Thyroid gland (tissue), 4 donors: Measurements from ENCODE around the gene SCARF2. TPM values are rescaled to one million over a fixed set of nuclear protein-coding genes. Genes with fewer than 3 reads are reported as not detected.
"Not testable (repeated sequence)": the region's sequence is repeated elsewhere in the genome, so short reads cannot be mapped to it uniquely, and the experiment has no call there.

ENCODE experiments used
- DNase-seq, 2 donors: peaks; one replicate each; pipeline ENCODE4 v3.0.0-alpha.2; 2019
- H3K27ac ChIP-seq, 3 donors: fragments of 200-600 bp; sonication (generic); 1 replicate in 2 of 3; 2 replicates in 1 of 3; pipeline ENCODE4 v1.5.1; 2016 to 2019; ENCODE audit warnings: mild to moderate bottlenecking in 1 of 3, moderate library complexity in 1 of 3
- H3K27me3 ChIP-seq: fragments of 200-600 bp; sonication (generic); one replicate; pipeline ENCODE4 v1.5.1; 2019
- H3K36me3 ChIP-seq, 2 donors: fragments of 200-600 bp; sonication (generic); one replicate each; pipeline ENCODE4 v1.5.1; 2016 to 2019
- H3K4me1 ChIP-seq, 2 donors: fragments of 200-600 bp; sonication (generic); one replicate each; pipeline ENCODE4 v1.5.1; 2017 to 2019
- H3K4me3 ChIP-seq, 3 donors: fragments of 200-600 bp; sonication (generic); replicated peaks in 1 of 3; 1 replicate in 2 of 3; 2 replicates in 1 of 3; pipeline ENCODE4 v1.5.1; 2016; ENCODE audit warnings: mild to moderate bottlenecking in 1 of 3
- H3K9me3 ChIP-seq: fragments of 200-600 bp; sonication (generic); one replicate; pipeline ENCODE4 v1.5.1; 2017
- POLR2A ChIP-seq, 2 donors: fragments of 450-650 bp; IDR thresholded peaks; one replicate each; pipeline ENCODE4 v1.6.1; 2017; ENCODE audit warnings: antibody characterized with exemption in 2 of 2, mild to moderate bottlenecking in 2 of 2, moderate library complexity in 1 of 2
- WGBS, 2 donors: methylation state at CpG; one replicate each; pipeline ENCODE4 v1.1.5; 2017; 5-methylcytosine and 5-hydroxymethylcytosine counted together
- intact Hi-C: fragments of 100-400 bp; cut with DNase I; formaldehyde crosslinking; loops from one replicate; pipeline ENCODE4 v1.15.1; 2023
- total RNA-seq, 4 donors: library from RNA; depleted of rRNA; stranded (reverse); fragments of >200 nt; gene quantifications; one replicate each; pipeline ENCODE4 v1.2.3, GENCODE V29; 2016
- TF ChIP-seq, protein P1 (sequence below), 6 experiments: fragments of 200-600 bp in 3 of 6; fragments of 450-650 bp in 3 of 6; sonication (generic) in 3 of 6; IDR thresholded peaks; one replicate each; pipeline ENCODE4 v1.5.1; 2016 to 2019; ENCODE audit warnings: antibody characterized with exemption in 6 of 6, mild to moderate bottlenecking in 2 of 6, inconsistent platforms in 1 of 6, moderate library complexity in 1 of 6

SCARF2 gene
- total RNA-seq, 4 donors from 2014 or later = 14.4 to 23.1 (median 20.4) TPM

- Histone ChIP-seq H3K9me3 (no peaks in the 10 kb centered on the region), H3K36me3 (no peaks in the 10 kb centered on the region), H3K27ac (no peak overlapping the region), H3K4me1 (no peaks in the 10 kb centered on the region), H3K4me3 (no peak overlapping the region), H3K27me3 (no peaks in the 10 kb centered on the region)
- TF ChIP-seq POLR2A (IDR thresholded peaks at IDR 0.05) = no peak
- TF ChIP-seq, protein P1, sequence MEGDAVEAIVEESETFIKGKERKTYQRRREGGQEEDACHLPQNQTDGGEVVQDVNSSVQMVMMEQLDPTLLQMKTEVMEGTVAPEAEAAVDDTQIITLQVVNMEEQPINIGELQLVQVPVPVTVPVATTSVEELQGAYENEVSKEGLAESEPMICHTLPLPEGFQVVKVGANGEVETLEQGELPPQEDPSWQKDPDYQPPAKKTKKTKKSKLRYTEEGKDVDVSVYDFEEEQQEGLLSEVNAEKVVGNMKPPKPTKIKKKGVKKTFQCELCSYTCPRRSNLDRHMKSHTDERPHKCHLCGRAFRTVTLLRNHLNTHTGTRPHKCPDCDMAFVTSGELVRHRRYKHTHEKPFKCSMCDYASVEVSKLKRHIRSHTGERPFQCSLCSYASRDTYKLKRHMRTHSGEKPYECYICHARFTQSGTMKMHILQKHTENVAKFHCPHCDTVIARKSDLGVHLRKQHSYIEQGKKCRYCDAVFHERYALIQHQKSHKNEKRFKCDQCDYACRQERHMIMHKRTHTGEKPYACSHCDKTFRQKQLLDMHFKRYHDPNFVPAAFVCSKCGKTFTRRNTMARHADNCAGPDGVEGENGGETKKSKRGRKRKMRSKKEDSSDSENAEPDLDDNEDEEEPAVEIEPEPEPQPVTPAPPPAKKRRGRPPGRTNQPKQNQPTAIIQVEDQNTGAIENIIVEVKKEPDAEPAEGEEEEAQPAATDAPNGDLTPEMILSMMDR (IDR thresholded peaks at IDR 0.05) = no peak
- intact Hi-C loops = no loop called here
- WGBS, 2 donors = 95 to 100% methylated on average over 1 of the region's 1 CpG
- DNase-seq = no peak
These were observed 42.1 kb upstream of the SCARF2 start for GRCh38 chr22:20479612-20480196.

DNA sequence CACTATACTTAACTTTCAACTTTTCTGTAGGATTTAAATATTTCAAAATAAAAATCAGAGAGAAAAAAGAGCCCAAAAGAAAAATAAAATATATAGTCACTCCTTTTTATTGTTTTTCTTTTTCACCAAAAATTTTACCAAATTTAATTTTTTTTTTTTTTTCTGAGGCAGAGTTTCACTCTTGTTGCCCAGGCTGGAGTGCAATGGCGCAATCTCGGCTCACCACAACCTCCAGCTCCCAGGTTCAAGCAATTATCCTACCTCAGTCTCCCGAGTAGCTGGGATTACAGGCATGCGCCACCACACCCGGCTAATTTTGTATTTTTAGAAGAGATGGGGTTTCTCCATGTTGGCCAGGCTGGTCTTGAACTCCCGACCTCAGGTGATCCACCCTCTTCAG, 40.4 kb upstream of the SCARF2 start:
- H3K36me3 ChIP-seq, intact Hi-C loops, H3K27me3 ChIP-seq, H3K27ac ChIP-seq, H3K4me1 ChIP-seq, DNase-seq, H3K9me3 ChIP-seq, H3K4me3 ChIP-seq: not testable (repeated sequence)
- WGBS, 2 donors = 95% methylated on average over 6 of the region's 6 CpGs

- H3K9me3 ChIP-seq, H3K4me3 ChIP-seq, H3K27ac ChIP-seq, H3K4me1 ChIP-seq, intact Hi-C loops, H3K36me3 ChIP-seq, H3K27me3 ChIP-seq, DNase-seq: not testable (repeated sequence)
- WGBS, 2 donors = 86 to 94% methylated on average over 12 of the region's 12 CpGs
These were observed 37.9 kb upstream of the SCARF2 start for GRCh38 chr22:20475569-20475968.

DNA sequence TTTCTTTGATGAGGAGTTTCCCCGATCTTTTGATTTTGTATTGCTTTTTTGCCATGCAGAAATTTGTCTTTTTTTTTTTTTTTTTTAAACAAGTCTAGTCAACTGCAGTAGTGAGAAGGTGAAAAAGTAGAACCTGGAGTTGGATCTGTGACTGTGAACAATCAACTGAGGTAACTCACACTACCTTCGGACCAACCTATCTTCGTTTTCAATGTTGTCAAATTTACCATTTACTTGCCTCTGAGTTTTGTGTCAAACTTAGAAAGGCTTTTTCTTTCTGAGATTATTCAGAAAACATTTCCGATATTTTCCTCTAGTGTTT, 37.5 kb upstream of the SCARF2 start:
- WGBS, 2 donors = 95% methylated on average over 4 of the region's 4 CpGs
- H3K4me3 ChIP-seq = no peak overlapping the region
- intact Hi-C loops = no loop called here
- H3K27ac ChIP-seq = no peak overlapping the region
- H3K4me1 ChIP-seq = no peaks in the 10 kb centered on the region
- no peaks in the 10 kb centered on the region for H3K36me3 ChIP-seq
- TF ChIP-seq, protein P1 (IDR thresholded peaks at IDR 0.05) = no peak
- no peak for TF ChIP-seq POLR2A (IDR thresholded peaks at IDR 0.05)
- no peaks in the 10 kb centered on the region for H3K27me3 ChIP-seq
- no peaks in the 10 kb centered on the region for H3K9me3 ChIP-seq
- DNase-seq = no peak

- no peaks in the 10 kb centered on the region for H3K9me3 ChIP-seq
- H3K36me3 ChIP-seq = no peaks in the 10 kb centered on the region
- TF ChIP-seq, protein P1 (IDR thresholded peaks at IDR 0.05) = no peak
- TF ChIP-seq POLR2A (IDR thresholded peaks at IDR 0.05) = no peak
- no peaks in the 10 kb centered on the region for H3K27me3 ChIP-seq
- no peaks in the 10 kb centered on the region for H3K4me1 ChIP-seq
- no peak overlapping the region for H3K4me3 ChIP-seq
- no peak overlapping the region for H3K27ac ChIP-seq
- intact Hi-C loops = no loop called here
- 92% methylated on average over 11 of the region's 11 CpGs for WGBS, 2 donors
- DNase-seq = no peak
These were observed 35.2 kb upstream of the SCARF2 start for GRCh38 chr22:20472629-20473442.

DNA sequence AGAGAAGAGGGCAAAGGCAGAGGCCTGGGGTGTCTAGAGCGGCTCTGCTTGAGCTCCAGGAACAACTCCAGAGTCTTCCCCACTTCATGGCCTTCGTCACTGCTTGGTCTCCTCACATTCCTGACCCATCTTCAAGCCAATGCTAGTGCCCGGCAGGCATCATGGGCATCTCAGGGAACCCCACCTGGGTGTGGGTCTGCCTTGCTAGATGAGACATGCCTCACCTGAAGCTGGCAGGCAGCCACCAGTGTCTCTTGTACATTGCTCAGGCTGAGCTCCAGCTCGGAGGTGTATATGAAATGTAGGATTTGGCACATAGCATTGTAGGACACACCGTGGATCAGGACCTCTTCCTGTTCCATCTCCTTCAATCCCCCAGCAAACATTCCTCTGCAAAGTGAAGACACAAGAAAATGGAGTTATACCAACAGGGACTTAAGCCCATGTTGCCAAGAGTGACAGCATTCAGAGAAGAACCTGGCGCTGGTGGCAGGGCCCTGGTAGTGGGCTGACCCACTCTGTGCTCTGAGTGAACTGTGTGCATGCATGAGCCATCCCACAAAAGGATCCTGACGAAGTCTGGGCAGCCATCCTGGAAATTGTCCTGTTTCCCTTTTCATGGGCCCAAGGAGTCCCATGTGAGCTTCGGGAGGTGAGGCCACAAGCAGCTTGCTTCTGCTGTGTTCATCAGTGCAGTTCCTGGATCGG, 33.7 kb upstream of the SCARF2 start:
- DNase-seq = no peak
- Histone ChIP-seq H3K36me3 (no peaks in the 10 kb centered on the region), H3K9me3 (no peaks in the 10 kb centered on the region), H3K4me1 (peaks cover 0 to 3% of the 10 kb centered on the region in 2 donors), H3K4me3 (no peak overlapping the region), H3K27me3 (no peaks in the 10 kb centered on the region), H3K27ac (no peak overlapping the region)
- no peak for TF ChIP-seq POLR2A (IDR thresholded peaks at IDR 0.05)
- TF ChIP-seq, protein P1 (IDR thresholded peaks at IDR 0.05) = no peak
- 91 to 97% methylated on average over 6 to 9 of the region's 9 CpGs for whole genome bisulfite sequencing, 2 donors
- intact Hi-C loops = no loop called here

- DNase-seq, intact Hi-C loops, H3K4me1 ChIP-seq, H3K27ac ChIP-seq, H3K9me3 ChIP-seq, H3K4me3 ChIP-seq, H3K36me3 ChIP-seq, H3K27me3 ChIP-seq: not testable (repeated sequence)
- 96% methylated on average over 2 of the region's 2 CpGs for WGBS, 2 donors
These were observed 32.9 kb upstream of the SCARF2 start for GRCh38 chr22:20470525-20470924.
